NCI-H2196 (cell line): ENCODE measurements around the gene QSOX1.
A peak's percentile ranks its signal among the peaks of the same experiment; 100 is the strongest.
"Not testable (repeated sequence)": the region's sequence is repeated elsewhere in the genome, so short reads cannot be mapped to it uniquely, and the experiment has no call there.

Source experiments
- DNase-seq: peaks from one replicate; lab custom pipeline; 2025; ENCODE audit not compliant: unreplicated experiment; lab: John Stamatoyannopoulos, UW

Gene QSOX1

DNA sequence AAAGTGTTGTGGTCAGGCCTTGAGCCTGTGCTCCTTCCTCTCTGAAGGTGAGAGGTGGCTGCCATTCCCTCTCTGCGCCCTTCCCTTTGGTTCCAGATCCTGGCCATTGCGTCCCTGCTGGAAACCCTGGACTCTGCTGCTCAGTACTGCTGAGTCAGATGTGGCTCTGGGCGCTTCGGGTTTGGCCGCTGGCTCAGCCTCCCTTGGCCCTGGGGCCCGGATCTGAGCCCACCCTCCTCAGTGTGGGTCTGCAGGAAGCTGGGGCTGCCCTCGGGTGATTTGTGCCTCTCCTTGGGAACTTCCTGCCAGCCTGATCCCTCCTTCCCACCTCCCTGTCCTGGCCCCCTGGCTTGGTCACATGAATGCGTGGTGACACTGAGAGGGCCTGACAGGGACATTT is 32.2 kb downstream of the QSOX1 start:
- DNase-seq, result no peak

DNA sequence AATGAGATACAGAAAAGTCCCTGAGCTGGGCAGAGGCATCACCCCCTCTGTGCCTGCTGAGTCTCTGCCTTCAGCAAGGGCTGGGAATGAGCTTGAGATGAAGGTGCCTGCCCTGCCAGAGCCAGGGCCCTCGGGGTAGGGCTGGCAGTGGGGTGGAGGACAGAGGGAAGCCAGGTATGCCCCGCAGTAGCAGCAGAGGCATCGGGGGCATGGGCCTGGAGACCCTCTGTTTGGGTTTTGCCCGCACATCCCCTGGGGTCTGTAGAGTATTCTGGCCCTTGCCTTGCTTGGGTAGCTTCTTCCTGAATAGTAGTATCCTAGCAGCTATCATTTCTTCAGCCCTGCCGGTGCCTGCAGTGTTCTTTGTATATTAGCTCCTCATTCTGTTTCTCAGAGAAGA is 33.0 kb downstream of the QSOX1 start:
- no peak for DNase-seq

GRCh38 chr1:180188091-180188506 is 33.4 kb downstream of the QSOX1 start:
- peak; percentile 75 for DNase-seq

GRCh38 chr1:180188684-180189175 is 34.1 kb downstream of the QSOX1 start:
- no peak for DNase-seq

DNA sequence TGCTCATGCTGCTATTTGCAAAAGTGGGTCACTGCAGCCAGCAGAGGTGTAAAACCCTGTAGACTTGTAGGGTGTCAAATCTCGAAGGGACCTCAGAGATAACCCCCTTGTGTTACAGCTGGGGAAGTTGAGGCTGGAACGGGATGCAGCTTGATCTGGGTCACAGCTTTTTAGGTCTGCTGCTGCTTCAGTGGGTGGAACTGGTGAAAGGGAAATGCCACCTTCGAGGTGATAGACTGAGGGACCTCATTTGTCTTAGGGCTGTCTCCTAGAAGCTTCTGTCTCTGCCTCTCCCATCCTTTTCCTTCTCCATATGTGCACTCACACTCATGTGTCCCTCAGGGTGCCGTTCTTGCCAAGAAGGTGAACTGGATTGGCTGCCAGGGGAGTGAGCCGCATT is 35.4 kb downstream of the QSOX1 start:
- no peak for DNase-seq

DNA sequence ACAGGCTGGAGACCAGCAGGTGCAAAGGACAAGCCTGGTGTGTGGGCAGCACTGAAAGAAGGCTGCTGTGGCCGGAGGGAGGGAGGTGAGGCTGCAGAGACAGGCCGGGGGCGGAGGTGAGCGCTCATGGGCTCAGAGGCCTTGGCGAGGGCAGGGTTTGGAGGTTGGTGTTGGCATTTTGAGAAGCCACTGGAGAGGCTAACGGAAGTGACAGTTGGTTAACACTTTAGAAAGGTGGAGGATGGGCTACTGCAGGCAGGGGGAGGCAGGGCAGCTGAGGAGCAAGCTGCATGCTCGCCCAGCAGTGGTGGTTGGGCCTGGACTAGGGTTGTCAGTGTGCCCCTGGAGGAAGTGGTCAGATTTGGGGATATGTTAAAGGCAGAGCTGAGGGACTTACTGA is 37.5 kb downstream of the QSOX1 start:
- DNase-seq, result no peak

- no peak for DNase-seq
These were observed 38.7 kb downstream of the QSOX1 start for GRCh38 chr1:180193141-180194047.

DNA sequence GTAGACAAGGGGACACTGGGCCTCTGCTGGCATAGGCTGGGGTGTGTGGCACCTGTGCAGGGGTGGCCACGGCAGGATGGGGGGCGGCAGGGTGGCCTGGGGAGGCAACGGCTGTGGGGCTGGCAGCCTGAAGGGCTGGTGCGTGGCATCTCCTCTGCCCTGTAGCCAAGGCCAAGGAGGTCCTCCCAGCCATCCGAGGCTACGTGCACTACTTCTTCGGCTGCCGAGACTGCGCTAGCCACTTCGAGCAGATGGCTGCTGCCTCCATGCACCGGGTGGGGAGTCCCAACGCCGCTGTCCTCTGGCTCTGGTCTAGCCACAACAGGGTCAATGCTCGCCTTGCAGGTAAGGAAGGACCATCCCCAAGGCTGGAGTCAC is 39.4 kb downstream of the QSOX1 start:
- no peak for DNase-seq

DNA sequence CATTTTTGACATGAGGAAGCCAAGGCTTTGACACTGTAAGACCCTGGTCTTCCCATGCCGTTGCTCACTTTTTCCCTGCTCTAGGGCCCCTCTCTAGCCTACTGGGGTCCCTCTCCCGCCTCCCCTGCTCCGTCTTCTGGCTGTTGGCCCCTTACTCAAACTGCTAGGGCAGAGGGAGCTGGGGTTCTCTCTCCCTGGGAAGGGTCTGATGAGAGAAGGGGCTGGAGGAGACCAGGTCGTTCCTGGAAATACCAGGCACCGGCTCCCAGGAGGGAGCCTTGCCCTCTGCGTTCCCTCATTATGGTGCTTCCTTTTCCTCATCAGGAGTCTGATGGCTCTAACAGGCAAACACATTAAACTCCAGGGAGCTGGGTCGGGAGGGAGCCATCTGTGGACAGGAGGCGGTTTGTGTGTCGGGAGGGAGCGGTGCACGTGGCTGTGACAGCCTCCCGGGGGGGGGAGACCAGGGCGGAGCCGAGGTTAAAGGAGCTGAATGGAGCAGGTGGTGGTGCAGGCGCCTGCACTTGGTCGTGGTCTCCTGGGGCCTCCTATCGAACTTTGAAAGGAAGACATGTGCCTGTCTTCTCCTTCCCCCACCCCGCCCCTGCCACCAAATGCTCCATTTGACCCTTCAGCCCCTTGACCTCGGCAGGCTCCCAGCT is 40.0 kb downstream of the QSOX1 start:
- DNase-seq, result no peak

DNA sequence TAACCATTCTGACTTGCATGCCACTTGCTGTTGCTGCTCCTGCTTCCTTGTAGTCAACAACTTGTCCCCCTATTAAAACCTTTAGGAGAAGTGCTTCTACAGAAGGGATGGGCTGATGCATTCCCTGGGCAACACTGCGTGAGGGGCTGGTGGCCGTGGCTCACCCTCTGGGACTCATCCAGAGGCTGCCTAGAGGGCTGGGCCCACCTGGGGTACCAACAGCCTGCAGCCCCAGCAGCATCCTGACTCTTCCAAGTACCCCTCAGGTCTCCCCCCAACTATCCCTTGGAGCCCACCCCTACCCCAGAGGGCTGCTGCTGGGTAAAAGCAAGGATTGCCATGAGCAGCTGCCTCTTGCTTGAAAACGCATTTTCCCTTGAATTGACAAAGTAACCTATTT is 40.7 kb downstream of the QSOX1 start:
- DNase-seq, result no peak

- no peak for DNase-seq
These were observed 41.2 kb downstream of the QSOX1 start for GRCh38 chr1:180195916-180196315.

- DNase-seq, result no peak
These were observed 41.9 kb downstream of the QSOX1 start for GRCh38 chr1:180196436-180197003.

- no peak for DNase-seq
These were observed 42.6 kb downstream of the QSOX1 start for GRCh38 chr1:180197231-180197630.

DNA sequence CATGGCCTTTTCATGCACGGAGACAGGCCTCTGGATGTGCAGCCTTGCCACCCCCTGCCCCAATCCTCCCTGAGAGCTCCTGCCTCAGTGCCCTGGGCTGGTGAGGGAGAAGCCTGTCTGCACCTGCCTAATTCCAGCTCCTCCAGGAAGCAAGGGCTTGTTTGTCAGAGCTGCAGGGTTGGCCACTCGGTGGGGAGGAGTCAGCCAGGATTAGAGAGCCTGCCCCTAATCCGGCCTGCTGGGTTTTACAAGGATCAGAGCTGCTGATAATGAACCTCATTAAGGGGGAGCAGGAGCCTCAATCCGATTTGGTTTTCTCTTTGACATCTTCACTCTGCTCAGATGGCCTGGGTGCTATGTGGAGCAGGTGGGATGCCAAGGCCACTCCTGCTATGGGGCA is 43.5 kb downstream of the QSOX1 start:
- DNase-seq, result peak; percentile 19

- no peak for DNase-seq
These were observed 43.9 kb downstream of the QSOX1 start for GRCh38 chr1:180198611-180199010.

GRCh38 chr1:180199018-180199417 is 44.3 kb downstream of the QSOX1 start:
- no peak for DNase-seq

DNA sequence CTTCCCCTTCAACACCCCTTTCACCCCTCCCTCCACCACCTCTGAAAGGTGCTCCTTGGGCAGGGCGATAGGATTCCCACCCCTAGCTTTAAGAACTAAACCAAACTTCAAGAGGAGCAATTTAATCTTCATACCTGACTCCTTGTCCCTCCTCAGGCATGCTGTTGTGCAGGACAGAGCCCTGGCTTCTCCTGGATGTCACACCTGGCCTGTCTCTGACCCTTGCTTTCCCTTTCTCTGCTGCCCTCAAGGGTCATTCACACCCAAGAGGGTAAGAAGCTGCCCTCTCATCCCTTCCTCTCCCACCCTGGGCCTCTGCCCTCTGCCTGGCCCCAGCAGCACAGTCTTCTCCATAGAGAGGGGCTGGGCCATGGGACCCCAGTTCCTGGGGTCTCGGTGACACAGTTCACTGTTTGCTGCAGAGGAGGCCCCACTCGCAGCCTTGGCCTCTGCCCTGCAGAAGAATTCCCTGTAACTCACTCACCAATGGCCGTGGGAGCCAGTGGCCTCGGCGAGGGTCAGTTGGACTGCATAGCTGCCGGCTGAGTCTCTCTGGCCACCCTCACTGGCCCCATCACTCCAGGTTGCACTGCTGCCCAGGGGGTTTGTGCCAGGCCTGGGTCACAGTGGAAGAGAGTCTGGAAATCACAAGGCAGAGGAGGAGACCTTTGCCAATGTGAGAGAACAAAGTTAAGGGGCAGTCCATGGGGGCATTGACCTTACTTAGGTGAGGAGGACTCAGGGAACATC is 47.0 kb downstream of the QSOX1 start:
- DNase-seq, result no peak

- DNase-seq, result not testable (repeated sequence)
These were observed 47.9 kb downstream of the QSOX1 start for GRCh38 chr1:180202588-180202987.

DNA sequence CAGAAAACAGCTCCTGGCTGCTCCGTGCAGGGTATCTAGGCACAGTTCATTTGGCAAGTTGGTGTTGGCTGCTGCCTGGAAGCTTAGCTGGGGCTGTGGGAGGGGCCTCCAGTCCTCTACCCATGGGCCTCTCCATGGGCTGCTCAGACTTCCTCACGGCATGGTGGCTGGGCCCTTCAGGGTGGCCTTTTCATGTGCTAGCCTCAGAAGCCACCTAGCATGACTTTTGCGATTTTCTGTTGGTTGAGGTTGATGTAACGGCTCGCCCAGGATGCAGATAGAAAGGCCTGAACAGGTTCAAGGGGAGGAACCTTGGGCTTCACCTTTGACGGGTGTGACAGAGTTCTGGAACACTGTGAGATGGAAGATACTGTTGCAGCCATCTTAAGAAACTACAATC is 49.6 kb downstream of the QSOX1 start:
- no peak for DNase-seq

DNA sequence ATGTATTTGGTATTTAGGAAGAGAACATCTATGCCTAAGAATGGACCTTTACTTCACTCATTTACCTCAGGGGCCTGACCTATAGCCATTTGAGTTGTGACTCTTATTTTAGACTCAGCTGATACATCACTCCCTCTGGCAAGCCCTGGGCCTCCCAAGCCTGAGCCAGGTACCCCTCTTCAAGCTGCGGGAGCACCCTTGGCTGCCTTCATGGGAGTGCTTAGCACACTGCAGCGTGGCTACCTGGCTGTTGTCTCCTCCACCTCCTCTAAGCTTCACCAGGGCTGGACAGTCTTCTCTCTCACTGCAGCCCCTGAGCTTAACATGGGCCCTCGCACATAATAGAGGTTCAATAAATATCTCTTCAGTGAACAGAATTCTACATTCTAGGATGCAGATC is 51.9 kb downstream of the QSOX1 start:
- DNase-seq, result no peak

- DNase-seq, result no peak
These were observed 53.6 kb downstream of the QSOX1 start for GRCh38 chr1:180208264-180208663.
